Omental fat pad (tissue), 4 donors: ENCODE data around the gene KRT2. TPM values are rescaled to one million over a fixed set of nuclear protein-coding genes. Genes with fewer than 3 reads are reported as not detected.

Experiments
- ATAC-seq: fragments of 150-250 bp; one replicate; pipeline ENCODE4 v1.9.1; 2016; ENCODE audit warnings: mild to moderate bottlenecking, moderate library complexity; ENCODE audit not compliant: low FRiP score
- DNase-seq: peaks from one replicate; pipeline ENCODE4 v3.0.0-alpha.2; 2019; ENCODE audit warnings: low spot score
- CTCF ChIP-seq, 3 donors: fragments of 450-650 bp; IDR thresholded peaks; one replicate each; pipeline ENCODE4 v1.5.1; 2016 to 2017; ENCODE audit warnings: antibody characterized with exemption in 3 of 3, mild to moderate bottlenecking in 3 of 3, moderate library complexity in 2 of 3
- total RNA-seq, 4 donors: library from RNA; depleted of rRNA; stranded (reverse); fragments of >200 nt; gene quantifications; one replicate each; pipeline ENCODE4 v1.1.0, GENCODE V29; 2016

KRT2 gene
- total RNA-seq, 4 donors from 2014 or later, result not detected

- ATAC-seq (no peak), DNase-seq (no peak)
- TF ChIP-seq CTCF (IDR thresholded peaks at IDR 0.05), result no peak
Observed at GRCh38 chr12:52695039-52695438, 43.0 kb upstream of the KRT2 start.

- ATAC-seq, result no peak
- TF ChIP-seq CTCF (IDR thresholded peaks at IDR 0.05), result no peak
- DNase-seq, result no peak
Observed at GRCh38 chr12:52694151-52694550, 42.1 kb upstream of the KRT2 start.

GRCh38 chr12:52693261-52693660, 41.2 kb upstream of the KRT2 start:
- TF ChIP-seq CTCF (IDR thresholded peaks at IDR 0.05), result no peak
- ATAC-seq (no peak), DNase-seq (no peak)

GRCh38 chr12:52692254-52692653, 40.2 kb upstream of the KRT2 start:
- no peak for TF ChIP-seq CTCF (IDR thresholded peaks at IDR 0.05)
- no peak for DNase-seq
- ATAC-seq, result no peak

- DNase-seq (no peak), ATAC-seq (no peak)
- no peak for TF ChIP-seq CTCF (IDR thresholded peaks at IDR 0.05)
Observed at GRCh38 chr12:52691841-52692150, 39.8 kb upstream of the KRT2 start.

- ATAC-seq (peak; percentile 55), DNase-seq (no peak)
- TF ChIP-seq CTCF (IDR thresholded peaks at IDR 0.05), result no peak
Observed at GRCh38 chr12:52691076-52691840, 39.2 kb upstream of the KRT2 start.

GRCh38 chr12:52690351-52691075, 38.5 kb upstream of the KRT2 start:
- no peak for TF ChIP-seq CTCF (IDR thresholded peaks at IDR 0.05)
- DNase-seq, result no peak
- no peak for ATAC-seq
